ENCODE measurements around the gene PCBP3.
"Not testable (repeated sequence)": the region's sequence is repeated elsewhere in the genome, so short reads cannot be mapped to it uniquely, and the experiment has no call there.

PCBP3 gene

DNA sequence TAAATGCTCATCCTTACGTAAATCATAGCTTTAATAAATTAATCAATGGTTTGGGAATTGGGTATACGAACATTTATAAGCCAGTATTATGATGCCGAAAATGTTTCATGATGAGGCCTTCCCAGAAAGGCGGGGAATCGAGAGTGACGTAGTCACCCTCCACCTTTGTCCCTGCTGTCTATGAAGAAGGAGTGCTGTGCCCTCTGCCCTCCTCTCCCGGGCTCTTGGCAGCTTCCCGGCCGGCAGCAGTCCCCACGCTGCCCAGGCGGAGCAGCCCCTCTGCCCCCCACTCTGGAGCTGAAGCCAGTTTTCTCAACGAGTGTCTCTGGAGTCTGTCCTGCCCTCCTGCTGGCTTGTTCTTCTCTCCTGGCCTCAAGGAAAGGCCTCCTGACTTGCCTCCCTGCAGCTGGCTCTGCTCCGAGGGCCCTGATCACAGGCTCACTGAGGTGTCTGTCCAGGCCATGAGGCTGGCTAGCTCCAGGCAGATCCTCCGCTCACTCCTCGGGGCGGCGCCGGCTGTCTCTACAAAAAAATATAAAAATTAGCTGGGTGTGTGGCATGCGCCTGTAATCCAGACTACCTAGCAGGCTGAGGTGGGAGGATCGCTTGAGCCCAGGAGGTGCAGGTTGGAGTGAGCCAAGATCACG is 187.3 kb downstream of the PCBP3 start:
- peak in 1 of 3 experiments; percentile 42 for DNase-seq

DNA sequence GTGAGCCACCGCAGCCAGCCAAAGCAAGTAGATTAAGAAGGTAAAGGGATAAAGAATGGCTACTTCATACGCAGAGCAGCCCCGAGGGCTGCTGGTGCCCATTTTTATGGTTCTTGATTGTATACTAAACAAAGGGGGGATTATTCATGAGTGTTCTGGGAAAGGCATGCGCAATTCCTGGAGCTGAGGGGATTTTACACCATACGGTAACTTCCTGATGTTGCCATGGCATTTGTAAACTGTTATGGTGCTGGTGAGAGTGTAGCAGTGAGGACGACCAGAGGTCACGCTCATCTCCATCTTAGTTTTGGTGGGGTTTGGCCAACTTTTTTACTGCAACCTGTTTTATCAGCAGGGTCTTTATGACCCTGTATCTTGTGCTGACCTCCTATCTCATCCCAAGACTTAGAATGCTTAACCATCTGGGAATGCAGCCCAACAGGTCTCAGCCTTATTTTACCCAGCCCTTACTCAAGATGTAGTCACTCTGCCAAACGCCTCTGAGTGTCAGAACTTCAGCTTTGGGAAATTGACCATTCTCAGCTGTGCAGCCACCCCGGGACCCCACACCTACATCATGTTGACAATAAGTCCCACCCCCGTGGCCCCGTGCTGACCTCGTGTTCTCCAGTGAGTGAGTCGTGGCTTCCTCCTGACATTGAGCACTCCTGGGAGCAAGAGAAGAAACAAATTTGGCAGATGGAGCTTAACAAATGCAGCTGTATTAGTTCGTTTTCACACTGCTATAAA is 188.6 kb downstream of the PCBP3 start:
- no peak for DNase-seq

DNA sequence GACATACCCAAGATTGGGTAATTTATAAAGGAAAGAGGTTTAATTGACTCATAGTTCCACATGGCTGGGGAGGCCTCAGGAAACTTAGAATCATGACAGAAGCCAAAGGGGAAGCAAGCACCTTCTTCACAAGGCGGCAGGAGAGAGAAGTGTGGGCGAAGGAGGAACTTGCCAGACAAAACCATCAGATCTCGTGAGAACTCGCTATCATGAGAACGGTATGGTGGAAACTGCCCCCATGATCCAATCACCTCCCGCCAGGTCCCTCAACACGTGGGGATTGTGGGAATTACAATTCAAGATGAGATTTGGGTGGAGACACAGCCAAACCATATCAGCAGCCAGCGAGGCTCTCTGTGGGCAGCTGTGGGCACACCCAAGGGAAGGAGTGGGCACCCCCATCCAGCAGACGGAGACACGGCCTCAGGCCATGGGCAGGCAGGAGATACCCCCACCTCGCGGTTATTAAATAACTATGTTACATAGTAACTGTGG is 189.3 kb downstream of the PCBP3 start:
- DNase-seq: not testable (repeated sequence)

DNA sequence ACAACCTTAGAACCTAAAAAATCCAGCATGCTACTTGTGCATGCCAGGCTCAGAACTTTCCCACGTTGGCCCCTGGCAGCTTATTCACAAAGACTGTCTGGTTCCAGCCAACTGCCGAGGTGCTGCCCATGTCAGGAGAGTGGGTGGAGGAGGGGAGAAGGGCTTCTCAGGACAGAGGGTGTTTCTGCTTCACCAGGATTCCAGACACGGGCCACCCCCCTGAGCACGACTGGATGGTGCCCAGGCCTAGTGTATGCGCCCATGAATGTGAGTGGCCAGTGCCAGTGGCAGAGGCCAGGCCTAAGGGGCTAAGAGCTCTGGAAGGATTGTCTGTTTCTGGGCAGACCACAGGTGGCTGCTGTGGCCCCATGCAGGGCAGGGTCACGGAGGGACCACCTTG is 189.9 kb downstream of the PCBP3 start:
- DNase-seq: no peak

- DNase-seq: no peak
Observed at GRCh38 chr21:45834026-45834715, 190.6 kb downstream of the PCBP3 start.

DNA sequence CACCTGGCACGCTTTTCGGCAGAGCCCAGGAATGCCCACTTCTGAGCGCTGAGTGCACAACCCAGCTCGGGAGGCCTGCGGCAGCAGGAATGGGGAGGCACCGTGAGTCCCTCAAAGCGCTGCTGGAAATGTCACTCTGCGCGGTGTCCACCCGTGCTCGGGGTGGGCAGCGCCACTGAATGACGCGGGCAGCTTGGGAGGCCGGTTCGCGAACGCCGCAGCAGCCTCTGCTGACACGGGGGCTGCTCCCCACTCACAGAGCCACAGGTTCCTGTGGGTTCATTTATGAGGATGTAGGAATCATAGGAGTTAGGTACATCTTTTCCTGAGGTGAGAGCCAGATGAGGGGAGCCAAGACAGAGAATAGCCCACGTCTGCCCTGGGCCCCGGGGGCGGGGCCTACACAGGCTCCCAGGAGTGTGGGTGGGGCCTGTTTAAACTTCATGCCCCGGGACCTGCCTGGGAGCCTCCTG is 191.3 kb downstream of the PCBP3 start:
- DNase-seq: no peak

- no peak for DNase-seq
Observed at GRCh38 chr21:45835301-45836267, 192.1 kb downstream of the PCBP3 start.

GRCh38 chr21:45836268-45836655 is 192.7 kb downstream of the PCBP3 start:
- peak in 1 of 3 experiments; percentile 56 for DNase-seq

GRCh38 chr21:45836694-45837670 is 193.5 kb downstream of the PCBP3 start:
- DNase-seq: peak in 1 of 3 experiments; percentile 26

GRCh38 chr21:45837936-45838335 is 194.4 kb downstream of the PCBP3 start:
- DNase-seq: no peak

DNA sequence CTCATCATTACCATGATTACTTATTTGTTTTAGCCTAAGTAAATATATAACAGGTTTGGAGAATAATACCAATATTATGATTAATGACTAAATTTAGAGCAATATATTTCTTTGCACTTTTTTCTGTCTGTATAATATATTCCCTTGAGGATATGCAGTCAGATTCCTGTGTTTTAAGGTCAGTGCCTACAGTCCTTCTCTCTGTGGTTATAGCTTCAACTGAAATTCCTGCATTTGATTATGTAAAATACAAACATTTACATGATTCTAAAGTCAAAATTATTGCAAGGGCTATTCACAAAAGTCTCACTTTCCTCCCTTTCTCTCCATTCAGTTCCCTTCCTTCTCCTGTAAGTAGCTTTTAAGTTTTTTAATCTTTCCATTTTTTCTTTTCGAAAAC is 195.1 kb downstream of the PCBP3 start:
- no peak for DNase-seq

GRCh38 chr21:45839274-45839673 is 195.7 kb downstream of the PCBP3 start:
- no peak for DNase-seq

- DNase-seq: no peak
Observed at GRCh38 chr21:45841033-45841432, 197.5 kb downstream of the PCBP3 start.

DNA sequence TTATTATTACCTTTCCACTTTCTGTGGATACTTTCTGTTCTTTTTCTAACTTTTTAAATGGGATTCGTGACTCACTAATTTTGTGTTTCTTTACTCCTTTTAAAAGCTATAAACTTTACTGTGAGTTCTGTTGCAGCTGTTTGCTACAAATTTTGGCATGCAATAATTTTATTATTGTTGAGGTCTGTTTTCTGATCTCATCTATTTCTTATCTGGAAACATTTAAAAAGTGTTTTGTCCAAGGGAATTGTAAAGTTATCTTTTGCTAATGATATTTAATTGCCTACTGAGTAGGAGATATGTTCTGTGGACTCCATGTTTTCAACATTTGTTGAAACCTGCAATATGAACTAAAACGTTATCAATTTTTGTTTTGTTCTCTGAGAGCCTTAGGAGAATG is 199.9 kb downstream of the PCBP3 start:
- DNase-seq: no peak

- no peak for DNase-seq
Observed at GRCh38 chr21:45844181-45844580, 200.7 kb downstream of the PCBP3 start.

DNA sequence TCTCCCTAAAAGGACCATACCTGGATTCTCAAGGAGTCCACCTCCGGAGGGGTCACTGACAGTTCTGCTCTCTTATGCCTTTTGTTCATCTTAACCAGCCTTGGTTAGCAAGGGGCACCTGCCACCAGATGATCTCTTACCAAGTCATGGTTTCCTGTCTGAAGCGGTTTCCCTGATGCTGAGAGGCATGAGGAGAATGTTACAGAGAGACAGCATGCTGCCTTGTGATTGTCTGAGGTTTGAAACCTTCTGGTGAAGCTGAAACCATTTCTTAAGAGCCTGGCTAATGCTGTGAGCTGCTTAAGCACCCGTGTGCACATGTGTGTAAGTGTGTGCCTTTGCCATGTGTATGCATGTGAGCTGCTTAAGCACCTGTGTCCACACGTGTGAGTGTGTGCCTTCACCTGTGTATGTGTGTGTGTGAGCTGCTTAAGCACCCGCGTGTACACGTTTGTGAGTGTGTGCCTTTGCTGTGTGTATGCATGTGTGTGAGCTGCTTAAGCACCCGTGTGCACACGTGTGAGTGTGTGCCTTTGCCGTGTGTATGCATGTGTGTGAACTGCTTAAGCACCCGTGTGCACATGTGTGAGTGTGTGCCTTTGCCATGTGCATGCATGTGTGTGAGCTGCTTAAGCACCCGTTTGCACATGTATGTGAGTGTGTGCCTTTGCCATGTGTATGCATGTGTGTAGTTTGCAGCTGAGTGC is 201.7 kb downstream of the PCBP3 start:
- no peak for DNase-seq

DNA sequence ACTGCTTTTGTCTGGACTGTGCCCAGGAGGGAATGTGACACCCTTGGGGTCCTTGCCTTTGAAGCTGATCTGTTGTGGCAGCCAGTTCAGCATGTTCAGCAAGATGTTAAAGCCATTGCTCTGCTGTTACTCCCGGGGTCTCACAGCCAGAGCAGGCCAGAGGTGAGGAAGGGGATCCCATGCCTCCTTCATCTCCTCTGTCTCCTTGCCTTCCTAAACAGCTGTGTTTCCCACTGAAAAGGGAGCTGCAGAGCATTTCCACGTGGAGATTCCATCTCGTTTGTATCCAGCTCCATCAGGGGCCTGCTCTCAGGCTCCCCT is 202.2 kb downstream of the PCBP3 start:
- no peak for DNase-seq

GRCh38 chr21:45846373-45847160 is 203.0 kb downstream of the PCBP3 start:
- DNase-seq: no peak

DNA sequence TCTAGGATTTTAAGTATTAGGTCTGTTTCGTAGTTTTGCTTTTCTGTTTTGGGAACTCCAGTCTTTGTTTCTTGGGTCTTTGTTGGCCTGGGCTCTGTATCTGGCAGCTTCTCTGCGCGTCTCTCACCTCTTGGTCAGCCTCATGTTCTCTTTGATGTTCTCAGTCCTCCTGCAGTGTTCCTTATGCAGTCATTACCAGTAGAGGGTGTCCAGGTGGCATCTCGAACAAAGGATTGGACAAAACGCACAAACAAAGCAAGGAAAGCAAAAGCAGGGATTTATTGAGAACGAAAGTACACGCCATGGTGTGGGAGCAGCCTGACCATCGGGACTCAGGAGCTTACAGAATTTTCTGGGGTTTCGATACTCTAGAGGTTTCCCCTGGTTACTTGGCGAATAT is 204.3 kb downstream of the PCBP3 start:
- peak in 1 of 3 experiments; percentile 58 for DNase-seq

GRCh38 chr21:45848331-45848730 is 204.8 kb downstream of the PCBP3 start:
- DNase-seq: no peak
